GM12892 (cell line): ENCODE data around the gene AP4M1.
A peak's percentile ranks its signal among the peaks of the same experiment; 100 is the strongest.

Experiments
- DNase-seq: peaks from one replicate; pipeline ENCODE4 v3.0.0; 2011; ENCODE audit not compliant: insufficient read length
- FAIRE-seq: peaks from 2 replicates; lab custom pipeline; 2011; peaks lifted over from hg19 to GRCh38; lab: Jason Lieb, UNC
- POLR2A ChIP-seq: IDR thresholded peaks from 2 replicates; pipeline ENCODE4 v1.6.1; 2011; ENCODE audit warnings: low read depth, low read length, control low read depth
- POLR2AphosphoS5 ChIP-seq: IDR thresholded peaks from 2 replicates; pipeline ENCODE4 v1.6.1; 2011; ENCODE audit warnings: low read depth, low read length, control low read depth
- TAF1 ChIP-seq: IDR thresholded peaks from 2 replicates; pipeline ENCODE4 v1.6.1; 2011; ENCODE audit warnings: low read depth, mild to moderate bottlenecking, control low read depth, low read length, borderline replicate concordance

AP4M1 gene

DNA sequence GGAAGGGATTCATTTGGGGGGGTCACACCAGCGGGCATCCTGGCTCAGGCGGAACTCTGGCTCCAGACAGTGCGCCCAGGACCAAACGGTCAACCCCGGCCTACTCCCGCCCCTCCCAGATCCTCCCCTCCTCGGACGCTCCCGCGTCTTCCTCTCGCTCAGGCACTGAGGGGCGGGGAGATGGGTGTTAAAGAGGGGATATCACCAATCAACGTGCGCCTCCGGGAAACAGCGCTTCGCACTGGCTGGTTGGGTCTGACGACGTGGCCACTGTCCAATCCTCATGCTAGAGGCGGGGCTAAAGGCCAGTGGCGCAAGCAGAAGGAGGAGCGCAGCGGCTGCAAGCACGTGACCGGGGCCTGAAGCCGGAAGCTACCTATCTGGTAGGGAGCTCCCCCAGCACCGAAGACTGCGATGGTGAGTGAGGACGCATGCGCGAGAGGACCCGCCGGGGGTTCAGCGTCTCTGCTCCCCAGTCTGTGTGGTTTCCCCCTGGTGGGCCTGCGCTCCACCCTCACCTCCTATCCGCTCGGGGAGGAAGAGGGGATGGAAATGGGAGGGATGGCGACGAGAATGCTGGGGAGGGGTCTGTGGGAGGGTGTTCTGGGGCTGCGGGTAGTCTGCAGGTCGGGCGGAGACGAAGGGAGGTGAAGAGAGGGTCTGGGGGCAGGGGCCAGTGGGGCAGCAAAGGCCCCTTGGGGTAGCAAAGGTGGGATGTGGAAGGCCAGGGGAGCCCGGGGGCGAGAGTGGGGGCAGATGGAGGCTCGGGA lies 47.3 kb downstream of the AP4M1 start, which contains the start of gene LAMTOR4:
LAMTOR4 (plus strand) TSS at position 360 of the 770 bp plus-strand sequence; CDS start at position 415, 55 bp downstream.
- peak; percentile 98 for DNase-seq
- TF ChIP-seq TAF1 (0 out of 2 replicates have a peak, but pooled peaks have one; percentile 36), POLR2A (peak; percentile 85), POLR2AphosphoS5 (peak; percentile 84)
- peak; percentile 98 for FAIRE-seq

DNA sequence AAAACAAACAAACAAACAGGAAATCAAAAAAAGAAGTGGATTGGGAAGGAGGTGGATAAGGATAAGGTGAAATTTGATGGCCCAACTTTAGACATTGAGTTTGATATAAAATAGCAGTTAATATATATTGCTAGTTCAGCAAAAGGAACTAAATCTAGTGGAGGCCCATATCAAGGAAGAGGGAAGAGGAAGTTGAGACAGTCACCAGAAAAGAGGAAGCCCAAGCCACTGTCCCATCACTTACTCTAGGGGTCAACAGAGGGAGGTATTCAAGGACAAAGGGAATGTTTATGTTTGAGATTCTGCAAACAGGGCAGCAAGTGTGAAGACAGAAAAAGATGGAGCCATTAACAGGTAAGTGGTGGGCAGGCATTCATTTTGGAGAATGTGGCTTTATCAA lies 51.0 kb downstream of the AP4M1 start:
- DNase-seq (no peak), FAIRE-seq (no peak)

DNA sequence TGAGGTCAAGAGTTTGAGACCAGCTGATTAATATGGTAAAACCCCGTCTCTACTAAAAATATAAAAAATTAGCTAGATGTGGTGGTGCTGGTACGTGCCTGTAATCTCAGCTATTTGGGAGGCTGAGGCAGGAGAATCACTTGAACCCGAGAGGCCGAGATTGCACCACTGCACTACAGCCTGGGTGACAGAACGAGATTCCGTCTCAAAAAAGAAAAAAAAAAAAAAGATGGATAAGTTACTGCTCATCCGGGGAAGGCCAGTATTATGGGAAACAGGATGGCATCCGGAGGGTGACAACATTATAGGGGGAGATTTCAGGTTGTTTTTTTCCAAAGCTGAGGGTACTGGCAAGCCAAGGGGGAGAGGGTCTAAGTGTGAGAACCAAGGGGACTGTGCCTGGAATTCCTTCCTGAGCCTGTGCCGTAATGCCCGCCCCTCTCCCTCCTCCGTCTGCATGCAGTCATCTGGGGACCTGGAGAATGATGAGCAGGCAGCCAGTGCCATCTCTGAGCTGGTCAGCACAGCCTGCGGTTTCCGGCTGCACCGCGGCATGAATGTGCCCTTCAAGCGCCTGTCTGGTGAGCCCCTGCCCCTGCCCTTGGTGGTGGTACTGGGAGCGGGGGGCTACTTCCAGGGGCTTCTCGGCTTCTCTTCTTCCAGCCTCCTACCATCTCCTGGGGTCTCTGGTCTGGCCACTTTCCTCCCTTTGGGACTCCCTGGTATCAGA lies 51.7 kb downstream of the AP4M1 start:
- TF ChIP-seq POLR2A (no peak), TAF1 (no peak), POLR2AphosphoS5 (no peak)
- DNase-seq (no peak), FAIRE-seq (no peak)

More for the DNA sequence above, 51.0 kb downstream of the AP4M1 start:
- no peak for TF ChIP-seq TAF1
- no peak for TF ChIP-seq POLR2AphosphoS5
- no peak for TF ChIP-seq POLR2A

DNA sequence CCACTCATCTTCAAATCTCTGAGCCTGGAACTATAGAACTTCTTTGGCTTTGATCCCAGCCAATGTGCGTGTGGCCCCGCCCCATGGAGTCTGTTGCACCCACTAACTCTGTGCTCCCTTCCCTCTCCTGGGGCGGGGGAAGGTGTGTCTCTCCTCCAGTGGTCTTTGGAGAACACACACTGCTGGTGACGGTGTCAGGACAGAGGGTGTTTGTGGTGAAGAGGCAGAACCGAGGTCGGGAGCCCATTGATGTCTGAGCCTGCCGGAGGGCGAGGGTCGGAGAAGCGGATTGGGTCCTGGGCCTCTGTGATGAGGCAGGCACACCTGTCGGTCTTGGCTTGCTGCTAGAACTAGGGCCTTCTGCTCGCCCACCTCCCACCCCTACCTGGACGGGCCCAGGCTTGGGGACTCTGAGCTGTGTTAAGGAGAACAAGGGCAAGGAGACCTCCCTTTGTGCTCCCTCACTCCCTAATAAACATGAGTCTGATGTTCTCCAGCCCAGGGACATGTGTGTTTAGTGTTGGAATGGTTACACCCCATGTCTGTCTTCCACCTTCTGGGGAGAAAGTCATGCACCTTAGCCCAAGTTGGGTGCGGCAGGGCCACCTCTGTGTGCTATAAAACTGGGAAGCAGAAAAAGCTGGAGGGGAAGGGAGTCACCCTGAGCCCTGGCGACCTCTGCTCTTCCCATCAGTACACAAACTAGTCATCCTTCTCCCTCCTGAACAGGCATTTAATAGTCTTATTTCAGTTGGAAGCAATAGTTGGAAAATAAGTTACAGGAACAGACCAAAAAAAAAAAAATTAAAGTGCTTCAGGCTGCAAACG lies 52.5 kb downstream of the AP4M1 start:
- FAIRE-seq (no peak), DNase-seq (no peak)
- no peak for TF ChIP-seq TAF1
- no peak for TF ChIP-seq POLR2AphosphoS5
- no peak for TF ChIP-seq POLR2A

DNA sequence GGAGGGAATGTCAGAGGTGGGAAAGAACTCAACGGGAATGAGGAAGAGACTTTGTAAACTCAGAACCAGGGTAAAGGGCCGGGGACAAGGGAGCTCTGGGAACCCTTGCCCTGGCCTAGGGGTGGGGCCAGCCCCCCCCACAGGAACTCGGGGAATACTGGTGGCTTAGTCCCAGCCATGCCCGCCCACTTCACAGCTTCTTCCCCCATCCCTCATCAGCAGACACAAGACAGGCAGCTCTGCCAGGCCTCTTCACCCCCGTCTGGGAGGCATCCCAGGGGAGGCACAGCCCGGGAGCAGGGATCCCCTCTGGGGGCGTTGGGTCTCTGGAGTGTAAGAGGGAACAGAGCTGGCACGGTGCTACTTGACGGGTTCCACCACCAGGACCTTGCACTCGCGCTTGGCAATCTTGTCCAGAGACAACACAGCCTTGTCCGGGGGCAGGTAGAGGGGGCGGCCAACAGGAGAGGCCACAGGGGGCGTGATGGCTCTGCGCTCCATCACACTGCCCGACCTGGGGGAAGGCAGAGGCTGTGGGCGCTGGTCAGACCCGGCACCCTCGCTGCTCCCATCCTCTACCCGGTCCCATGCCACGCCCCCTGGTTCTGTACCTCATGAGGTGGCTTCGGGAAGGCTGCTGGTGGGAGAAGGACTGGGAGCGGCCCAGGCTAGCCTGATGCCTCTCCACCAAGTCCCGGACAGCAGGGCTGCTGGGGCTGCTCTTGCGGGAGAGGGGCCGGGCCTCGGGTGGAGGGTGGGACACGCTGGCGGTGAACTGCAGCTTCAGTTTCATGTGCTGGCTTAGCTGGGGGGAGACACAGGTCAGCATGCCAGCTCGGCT lies 53.4 kb downstream of the AP4M1 start:
- DNase-seq (no peak), FAIRE-seq (no peak)
- 0 out of 2 replicates have a peak, but pooled peaks have one; percentile 28 for TF ChIP-seq POLR2A
- no peak for TF ChIP-seq TAF1
- no peak for TF ChIP-seq POLR2AphosphoS5

DNA sequence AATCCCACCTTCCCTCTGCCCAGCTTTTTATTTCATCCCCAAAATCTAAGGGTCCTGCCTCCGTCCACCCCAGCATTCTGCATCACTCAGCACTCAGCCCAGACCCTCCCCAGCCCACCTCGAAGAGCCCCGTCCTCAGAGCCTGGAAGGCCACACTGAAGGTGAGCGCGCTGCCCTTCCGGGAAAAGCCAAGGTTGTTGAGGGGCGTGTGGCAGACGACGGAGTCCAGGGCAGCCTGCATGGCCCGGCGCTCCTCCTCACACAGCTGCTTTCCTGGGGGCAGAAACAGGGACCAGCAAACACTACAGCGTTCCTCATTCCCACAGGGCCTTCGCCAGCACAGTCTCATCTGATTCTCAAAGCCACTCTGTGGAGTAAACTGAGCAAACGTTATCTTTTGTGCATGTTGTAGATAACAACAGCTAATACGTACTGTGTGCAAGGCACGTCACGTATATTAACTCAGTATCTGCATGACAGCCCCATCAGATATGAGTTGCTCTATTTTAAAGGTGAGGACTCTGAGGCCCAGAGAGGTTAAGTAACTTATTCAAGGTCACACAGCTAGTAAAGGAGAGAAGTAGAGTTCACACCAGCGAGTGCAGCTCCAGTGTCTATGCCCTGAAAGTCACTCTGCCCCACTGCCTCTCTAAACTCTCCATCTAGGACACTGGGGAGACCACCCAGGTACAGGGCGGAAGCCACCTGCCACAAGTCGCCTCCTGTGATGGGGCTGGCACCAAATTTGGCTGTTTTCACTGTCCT lies 54.3 kb downstream of the AP4M1 start:
- FAIRE-seq (no peak), DNase-seq (no peak)
- TF ChIP-seq POLR2AphosphoS5 (no peak), POLR2A (no peak), TAF1 (no peak)

DNA sequence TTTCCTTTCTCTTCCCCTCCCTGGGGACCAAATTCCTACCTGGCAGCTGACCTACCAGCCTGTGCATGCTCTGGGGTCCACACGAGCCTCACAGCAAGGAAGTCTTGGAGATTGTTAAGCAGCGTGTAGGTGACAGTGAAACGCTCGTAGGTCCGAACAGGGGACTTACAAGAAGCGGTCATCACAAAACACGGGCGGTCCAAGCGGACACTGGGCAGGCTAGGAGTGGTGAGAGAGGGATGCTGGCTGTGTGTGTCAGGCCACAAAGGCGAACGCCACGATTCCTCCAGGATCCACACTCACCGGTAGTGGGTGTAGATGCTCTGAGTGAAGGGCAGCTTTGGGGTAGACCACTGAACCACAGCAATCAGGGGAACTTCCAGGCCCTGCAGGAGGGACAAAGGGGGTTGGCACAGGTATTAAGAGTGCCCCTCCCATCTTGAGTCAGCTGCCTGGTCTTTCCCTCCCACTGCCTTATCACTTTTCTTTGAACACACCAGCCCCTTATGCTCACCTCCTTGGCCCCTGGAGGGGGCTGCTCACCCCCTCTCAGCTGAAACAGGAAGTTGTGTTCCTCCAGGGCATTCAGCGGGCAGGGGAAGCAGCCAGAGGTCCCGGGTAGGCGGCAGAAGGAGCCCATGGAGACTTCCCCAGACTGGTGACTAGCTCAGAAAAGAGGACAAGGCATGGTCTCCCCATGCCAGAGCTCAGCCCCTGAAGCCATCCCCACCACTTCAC lies 55.1 kb downstream of the AP4M1 start:
- no peak for FAIRE-seq
- DNase-seq = no peak
- TF ChIP-seq TAF1 (no peak), POLR2AphosphoS5 (no peak)

DNA sequence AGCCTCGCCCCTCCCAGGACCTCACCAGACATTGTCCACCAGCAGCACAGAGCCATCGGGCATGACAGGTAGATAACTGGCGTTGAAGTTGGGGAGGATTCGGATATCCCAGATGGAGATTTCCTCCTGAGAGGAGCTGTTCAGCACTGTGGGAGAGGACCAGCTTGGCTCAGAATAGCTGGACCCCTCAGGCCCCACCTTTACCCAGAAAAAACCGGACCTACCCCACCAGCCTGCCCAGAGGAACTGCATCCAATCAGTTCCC lies 55.6 kb downstream of the AP4M1 start:
- no peak for DNase-seq
- TF ChIP-seq POLR2A (no peak), TAF1 (no peak), POLR2AphosphoS5 (no peak)
- no peak for FAIRE-seq

DNA sequence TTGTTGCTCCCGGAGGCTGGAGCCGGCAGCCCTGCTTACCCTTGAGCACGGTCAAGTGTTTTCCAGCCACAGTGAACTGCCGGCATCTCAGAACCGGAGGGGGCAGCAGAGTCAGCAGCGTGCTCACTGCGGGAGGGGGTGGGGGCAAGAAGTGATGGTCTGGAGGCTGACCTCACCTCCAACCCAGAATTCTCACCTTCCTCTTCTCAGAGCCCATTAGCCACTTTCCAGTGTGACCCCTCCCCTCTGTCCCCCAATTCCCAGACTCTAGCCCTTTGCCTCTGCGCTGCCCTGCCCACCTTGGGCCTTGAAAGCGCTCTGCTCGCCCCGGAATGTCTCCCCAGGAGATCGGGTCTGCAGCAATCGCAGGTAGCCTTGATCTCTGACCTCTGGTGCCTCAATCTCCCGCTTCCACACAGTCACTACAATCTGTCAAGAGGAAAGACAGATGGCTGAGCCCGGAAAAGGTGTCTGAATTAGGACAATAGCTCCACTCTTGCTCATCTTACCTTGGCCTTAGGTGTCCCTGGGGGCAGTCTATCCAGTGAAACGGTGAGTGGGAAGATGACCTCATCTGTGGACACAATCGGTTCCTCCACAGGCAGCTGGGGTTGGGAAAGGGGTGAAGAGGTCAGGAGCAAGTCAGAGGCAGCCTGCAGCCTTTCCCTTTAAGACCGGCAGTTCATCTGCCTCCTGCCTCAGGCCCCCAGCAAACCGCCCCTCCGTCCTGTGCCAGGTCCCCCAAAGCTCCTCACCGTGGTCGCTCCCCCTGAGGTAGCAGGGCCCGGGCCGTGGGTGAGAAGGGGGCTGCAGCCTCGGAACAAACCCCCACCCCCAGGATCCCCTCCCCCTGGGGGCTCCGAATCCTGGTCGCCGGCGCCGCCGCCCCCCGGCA lies 56.1 kb downstream of the AP4M1 start:
- no peak for TF ChIP-seq TAF1
- TF ChIP-seq POLR2A = no peak
- no peak for TF ChIP-seq POLR2AphosphoS5
- DNase-seq (no peak), FAIRE-seq (no peak)
